Measurements from ENCODE around the gene BTBD9. TPM values are rescaled to one million over a fixed set of nuclear protein-coding genes. Genes with fewer than 3 reads are reported as not detected.

The BTBD9 gene
- total RNA-seq, 2 donors from 2014 or later = 30.1 to 45.8 TPM

DNA sequence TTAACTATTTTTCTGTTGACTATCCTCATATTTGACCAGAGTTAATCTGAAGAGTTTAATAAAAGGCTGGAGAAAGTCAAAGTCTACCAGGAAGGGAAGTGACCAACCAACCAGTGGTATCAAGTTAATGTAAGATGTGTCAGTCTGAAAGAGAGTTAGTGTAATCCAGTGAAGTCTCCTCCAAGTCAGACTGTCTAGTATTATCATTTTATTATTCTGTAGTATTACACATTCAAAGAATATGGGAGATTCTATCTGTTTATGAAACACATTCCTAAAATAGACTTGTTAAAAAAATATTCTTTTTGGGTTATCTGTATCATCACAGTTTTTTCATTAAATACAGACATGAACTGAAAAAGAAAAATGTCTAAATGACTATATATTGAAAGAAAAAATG, 194.4 kb downstream of the BTBD9 start:
- no peak for DNase-seq (ENCODE audit: low spot score)
- H3K4me3 ChIP-seq = no peak overlapping the region
- H3K27me3 ChIP-seq (replicated peaks; ENCODE audit: insufficient read depth) = no peaks in the 10 kb centered on the region
- H3K4me1 ChIP-seq (ENCODE audit: control insufficient read depth in 1 of 2, low read depth in 2 of 2) = peaks cover 0 to 5% of the 10 kb centered on the region in 2 donors
- H3K27ac ChIP-seq = no peak overlapping the region
- no peaks in the 10 kb centered on the region for H3K36me3 ChIP-seq
- TF ChIP-seq, protein P1, sequence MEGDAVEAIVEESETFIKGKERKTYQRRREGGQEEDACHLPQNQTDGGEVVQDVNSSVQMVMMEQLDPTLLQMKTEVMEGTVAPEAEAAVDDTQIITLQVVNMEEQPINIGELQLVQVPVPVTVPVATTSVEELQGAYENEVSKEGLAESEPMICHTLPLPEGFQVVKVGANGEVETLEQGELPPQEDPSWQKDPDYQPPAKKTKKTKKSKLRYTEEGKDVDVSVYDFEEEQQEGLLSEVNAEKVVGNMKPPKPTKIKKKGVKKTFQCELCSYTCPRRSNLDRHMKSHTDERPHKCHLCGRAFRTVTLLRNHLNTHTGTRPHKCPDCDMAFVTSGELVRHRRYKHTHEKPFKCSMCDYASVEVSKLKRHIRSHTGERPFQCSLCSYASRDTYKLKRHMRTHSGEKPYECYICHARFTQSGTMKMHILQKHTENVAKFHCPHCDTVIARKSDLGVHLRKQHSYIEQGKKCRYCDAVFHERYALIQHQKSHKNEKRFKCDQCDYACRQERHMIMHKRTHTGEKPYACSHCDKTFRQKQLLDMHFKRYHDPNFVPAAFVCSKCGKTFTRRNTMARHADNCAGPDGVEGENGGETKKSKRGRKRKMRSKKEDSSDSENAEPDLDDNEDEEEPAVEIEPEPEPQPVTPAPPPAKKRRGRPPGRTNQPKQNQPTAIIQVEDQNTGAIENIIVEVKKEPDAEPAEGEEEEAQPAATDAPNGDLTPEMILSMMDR (IDR thresholded peaks at IDR 0.05) = no peak
- no peak for ATAC-seq (ENCODE audit: insufficient number of reproducible peaks, low FRiP score, low read depth)
- no peaks in the 10 kb centered on the region for H3K9me3 ChIP-seq

GRCh38 chr6:38443352-38444144, 196.2 kb downstream of the BTBD9 start:
- ATAC-seq (ENCODE audit: insufficient number of reproducible peaks, low FRiP score, low read depth) (no peak), DNase-seq (ENCODE audit: low spot score) (no peak)
- H3K4me1 ChIP-seq (ENCODE audit: control insufficient read depth in 1 of 2, low read depth in 2 of 2) = peaks cover 0 to 5% of the 10 kb centered on the region in 2 donors
- no peak overlapping the region for H3K4me3 ChIP-seq
- no peaks in the 10 kb centered on the region for H3K9me3 ChIP-seq
- no peak overlapping the region for H3K27ac ChIP-seq
- TF ChIP-seq, protein P1 (IDR thresholded peaks at IDR 0.05) = no peak
- H3K36me3 ChIP-seq = no peaks in the 10 kb centered on the region
- no peaks in the 10 kb centered on the region for H3K27me3 ChIP-seq (replicated peaks; ENCODE audit: insufficient read depth)

- H3K9me3 ChIP-seq = no peaks in the 10 kb centered on the region
- no peak overlapping the region for H3K4me3 ChIP-seq
- H3K27ac ChIP-seq = no peak overlapping the region
- H3K4me1 ChIP-seq (ENCODE audit: control insufficient read depth in 1 of 2, low read depth in 2 of 2) = no peaks in the 10 kb centered on the region
- H3K36me3 ChIP-seq = no peaks in the 10 kb centered on the region
- TF ChIP-seq, protein P1 (IDR thresholded peaks at IDR 0.05) = no peak
- no peak for ATAC-seq (ENCODE audit: insufficient number of reproducible peaks, low FRiP score, low read depth)
- H3K27me3 ChIP-seq (replicated peaks; ENCODE audit: insufficient read depth) = no peaks in the 10 kb centered on the region
- no peak for DNase-seq (ENCODE audit: low spot score)
Observed at GRCh38 chr6:38438097-38438496, 201.6 kb downstream of the BTBD9 start.

GRCh38 chr6:38436726-38437465, 202.8 kb downstream of the BTBD9 start:
- Histone ChIP-seq H3K9me3 (no peaks in the 10 kb centered on the region), H3K27ac (no peak overlapping the region), H3K4me3 (no peak overlapping the region), H3K4me1 (ENCODE audit: control insufficient read depth in 1 of 2, low read depth in 2 of 2) (no peaks in the 10 kb centered on the region), H3K27me3 (replicated peaks; ENCODE audit: insufficient read depth) (no peaks in the 10 kb centered on the region), H3K36me3 (no peaks in the 10 kb centered on the region)
- DNase-seq (ENCODE audit: low spot score) (no peak), ATAC-seq (ENCODE audit: insufficient number of reproducible peaks, low FRiP score, low read depth) (no peak)
- TF ChIP-seq, protein P1 (IDR thresholded peaks at IDR 0.05) = no peak

DNA sequence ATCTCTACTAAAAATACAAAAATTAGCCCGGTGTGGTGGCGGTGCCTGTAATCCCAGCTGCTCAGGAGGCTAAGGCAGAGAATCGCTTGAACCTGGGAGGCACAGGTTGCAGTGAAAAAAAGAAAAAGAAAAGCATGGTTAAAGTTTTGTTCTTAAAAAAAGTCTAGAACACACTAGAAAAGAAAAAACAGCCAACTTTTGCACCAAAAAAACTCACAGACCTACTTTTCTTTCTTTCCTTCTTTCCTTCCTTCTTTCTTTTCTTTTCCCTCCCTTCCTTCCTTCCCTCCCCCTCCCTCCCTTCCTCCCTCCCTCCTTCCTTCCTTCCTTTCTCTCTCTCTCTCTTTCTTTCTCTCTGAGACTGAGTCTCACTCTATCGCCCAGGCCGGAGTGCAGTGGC, 204.4 kb downstream of the BTBD9 start:
- DNase-seq (ENCODE audit: low spot score) (no peak), ATAC-seq (ENCODE audit: insufficient number of reproducible peaks, low FRiP score, low read depth) (no peak)
- Histone ChIP-seq H3K27me3 (replicated peaks; ENCODE audit: insufficient read depth) (no peaks in the 10 kb centered on the region), H3K4me3 (no peak overlapping the region), H3K36me3 (no peaks in the 10 kb centered on the region), H3K27ac (no peak overlapping the region), H3K9me3 (no peaks in the 10 kb centered on the region), H3K4me1 (ENCODE audit: control insufficient read depth in 1 of 2, low read depth in 2 of 2) (no peaks in the 10 kb centered on the region)
- TF ChIP-seq, protein P1 (IDR thresholded peaks at IDR 0.05) = no peak

Measured in thoracic aorta (tissue), 2 donors.